Tongue (tissue), 2 donors: Measurements from ENCODE around the gene CD3E. TPM values are rescaled to one million over a fixed set of nuclear protein-coding genes. Genes with fewer than 3 reads are reported as not detected.
A peak's percentile ranks its signal among the peaks of the same experiment; 100 is the strongest.
"Not testable (repeated sequence)": the region's sequence is repeated elsewhere in the genome, so short reads cannot be mapped to it uniquely, and the experiment has no call there.

Experiments
- DNase-seq: peaks from one replicate; pipeline ENCODE4 v3.0.0-alpha.2; 2015
- total RNA-seq: library from RNA; depleted of rRNA; stranded (reverse); fragments of >200 nt; gene quantifications from one replicate; pipeline ENCODE4 v1.2.3, GENCODE V29; 2014

The CD3E gene
- total RNA-seq, 1 donor from 2014 or later = not detected

DNA sequence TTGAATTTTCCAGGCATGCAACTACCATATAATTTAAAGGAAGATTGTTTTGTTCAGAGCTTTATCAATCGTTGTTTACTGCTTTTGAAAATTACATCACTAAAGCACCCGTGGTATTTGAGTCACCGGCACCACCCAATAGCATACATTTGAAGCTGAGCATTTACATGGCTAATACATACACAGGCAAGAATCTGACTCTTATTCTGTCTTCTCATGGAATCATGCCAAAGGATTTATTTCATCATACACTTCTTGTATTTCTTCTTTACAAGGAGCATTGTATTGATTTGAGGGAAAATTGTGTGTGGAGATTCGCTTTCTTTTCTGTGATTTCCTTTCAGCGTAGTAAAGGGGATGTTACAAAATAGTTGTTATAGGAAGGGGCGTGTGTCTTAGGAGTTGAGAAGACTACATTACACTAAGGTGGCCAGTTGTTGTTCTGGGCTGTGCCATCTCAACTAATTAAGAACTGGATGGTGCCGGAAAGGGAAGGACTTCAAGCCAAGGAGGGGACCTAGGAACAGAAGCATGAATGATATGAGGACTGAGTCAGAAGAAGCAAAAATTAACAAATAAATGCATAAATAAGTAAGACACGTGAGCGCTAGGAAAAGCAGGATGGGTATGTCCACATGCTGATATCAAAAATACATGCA lies 12.9 kb upstream of the CD3E start:
- no peak for DNase-seq

DNA sequence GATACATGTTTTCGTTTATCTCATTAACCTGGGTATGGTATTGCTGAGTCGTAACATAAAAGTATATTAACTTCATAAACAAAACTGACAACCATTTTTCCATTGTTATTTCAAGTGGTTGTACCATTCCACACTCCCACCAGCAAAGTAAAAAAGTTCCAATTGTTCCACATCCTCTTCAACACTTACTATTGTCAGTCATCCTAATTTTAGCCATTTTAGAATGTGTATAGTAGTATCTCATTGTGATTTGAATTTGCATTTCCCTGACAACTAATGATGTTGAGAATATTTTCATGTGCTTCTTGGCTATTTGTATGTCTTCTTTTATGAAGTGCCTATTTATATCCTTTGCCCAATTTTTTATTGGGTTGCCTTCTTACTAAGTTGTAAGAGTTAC lies 10.5 kb upstream of the CD3E start:
- no peak for DNase-seq

DNA sequence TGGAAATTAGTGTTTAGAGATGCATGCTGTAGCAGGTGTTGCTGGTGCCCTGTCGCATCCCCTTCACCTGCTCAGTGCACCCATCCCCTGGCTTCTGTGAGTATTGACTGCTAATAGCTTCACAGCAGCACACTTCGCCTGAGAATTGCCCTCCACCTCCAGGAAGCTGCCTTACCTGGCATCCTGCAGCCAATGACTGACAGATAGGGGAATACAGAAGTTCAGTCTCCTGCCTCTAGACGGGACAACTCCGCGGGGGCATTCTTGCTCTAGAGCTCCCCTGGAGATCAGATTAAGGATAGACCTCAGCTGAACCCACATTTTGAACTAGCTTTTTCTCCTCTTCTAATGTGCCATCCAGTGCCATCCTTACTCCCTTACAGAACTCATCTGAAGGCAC lies 9.3 kb upstream of the CD3E start:
- no peak for DNase-seq

DNA sequence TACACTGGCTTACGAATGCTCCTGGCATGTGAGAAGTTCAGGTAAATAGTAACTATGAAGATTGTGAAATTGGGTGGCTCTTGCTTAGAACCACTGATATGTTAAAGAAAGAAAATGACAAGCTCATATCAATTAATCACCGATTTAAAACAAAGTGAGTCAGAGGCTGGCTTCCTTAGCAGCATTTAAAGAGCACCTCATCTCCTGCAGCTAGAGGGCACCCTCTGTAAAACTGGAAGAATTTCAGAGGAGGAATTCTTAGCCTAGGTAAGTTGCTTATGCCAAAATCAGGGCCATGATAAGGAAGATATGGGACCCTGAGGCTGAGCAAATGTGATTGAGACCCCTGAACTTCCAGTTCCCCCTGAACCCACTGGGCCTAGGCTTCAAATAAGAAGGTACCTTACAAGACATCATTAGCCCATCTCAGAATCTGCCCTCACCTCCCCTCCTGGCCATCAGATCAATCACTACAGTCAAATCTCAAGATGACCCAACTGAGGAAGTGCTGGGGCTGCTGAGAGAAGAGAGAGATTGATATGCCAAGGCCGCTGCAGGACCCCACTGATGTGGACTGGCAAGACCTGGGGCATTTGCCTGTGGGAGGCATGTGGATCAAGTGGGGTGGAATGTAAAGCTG lies 8.6 kb upstream of the CD3E start:
- DNase-seq = peak; percentile 22

- DNase-seq = no peak
These were observed 2.8 kb upstream of the CD3E start for GRCh38 chr11:118301600-118302195.

GRCh38 chr11:118304227-118304567 lies 333 bp upstream of the CD3E start:
- DNase-seq = no peak

- no peak for DNase-seq
These were observed 1.2 kb downstream of the CD3E start for GRCh38 chr11:118305726-118306125.

- DNase-seq = no peak
These were observed 2.0 kb downstream of the CD3E start for GRCh38 chr11:118306556-118306955.

- DNase-seq = not testable (repeated sequence)
These were observed 4.5 kb downstream of the CD3E start for GRCh38 chr11:118308995-118309528.

GRCh38 chr11:118310271-118310670 lies 5.7 kb downstream of the CD3E start:
- DNase-seq = no peak

- DNase-seq = no peak
These were observed 6.4 kb downstream of the CD3E start for GRCh38 chr11:118310781-118311485.

DNA sequence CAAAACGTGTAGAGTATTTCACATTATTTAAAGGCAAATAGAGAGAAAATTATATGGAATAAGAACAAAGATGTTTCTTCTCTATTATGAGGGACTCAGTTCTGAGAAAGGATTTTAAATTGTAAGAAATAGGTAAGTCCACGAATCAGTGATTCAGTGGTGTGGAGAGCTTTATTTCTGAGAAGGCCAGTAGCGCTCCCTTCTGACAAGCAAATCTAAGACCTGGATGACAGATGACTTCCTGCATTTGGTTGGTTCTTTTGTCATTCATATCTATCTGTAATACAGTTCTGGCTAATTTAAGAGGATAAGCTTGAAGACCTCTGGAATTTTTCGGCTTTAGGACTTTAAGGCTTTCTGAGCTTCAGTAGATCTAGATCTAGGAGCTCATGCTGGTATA lies 7.0 kb downstream of the CD3E start:
- no peak for DNase-seq

DNA sequence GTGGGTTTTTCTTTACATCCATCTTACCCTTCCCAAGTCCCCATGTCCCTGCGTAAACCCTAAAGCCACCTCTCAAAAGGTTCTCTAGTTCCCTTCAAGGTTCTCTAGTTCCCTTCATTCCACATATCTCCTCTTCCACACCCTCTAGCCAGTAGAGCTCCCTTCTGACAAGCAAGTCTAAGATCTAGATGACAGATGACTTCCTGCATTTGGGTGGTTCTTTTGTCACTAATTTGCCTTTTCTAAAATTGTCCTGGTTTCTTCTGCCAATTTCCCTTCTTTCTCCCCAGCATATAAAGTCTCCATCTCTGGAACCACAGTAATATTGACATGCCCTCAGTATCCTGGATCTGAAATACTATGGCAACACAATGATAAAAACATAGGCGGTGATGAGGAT lies 7.8 kb downstream of the CD3E start:
- no peak for DNase-seq

DNA sequence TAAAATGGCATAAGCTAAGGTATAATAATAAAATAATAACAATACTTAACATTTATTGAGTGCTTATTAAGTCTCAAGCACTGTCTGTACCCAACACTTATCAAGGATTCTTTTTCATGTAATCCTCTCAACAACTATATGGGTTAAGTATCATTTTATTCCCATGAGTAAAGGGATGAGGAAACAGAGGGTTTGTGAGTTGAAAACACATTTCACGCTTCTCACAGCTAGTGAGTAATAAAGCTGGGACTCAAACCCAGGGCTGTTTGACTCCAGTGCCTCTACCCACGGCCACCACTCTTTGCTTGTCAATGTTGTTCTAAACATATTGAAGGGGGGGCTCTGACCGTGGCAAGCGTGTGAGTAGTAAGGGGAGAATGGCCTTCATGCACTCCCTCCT lies 8.7 kb downstream of the CD3E start:
- DNase-seq = no peak

- DNase-seq = peak; percentile 34
These were observed 10.5 kb downstream of the CD3E start for GRCh38 chr11:118314988-118315411.

DNA sequence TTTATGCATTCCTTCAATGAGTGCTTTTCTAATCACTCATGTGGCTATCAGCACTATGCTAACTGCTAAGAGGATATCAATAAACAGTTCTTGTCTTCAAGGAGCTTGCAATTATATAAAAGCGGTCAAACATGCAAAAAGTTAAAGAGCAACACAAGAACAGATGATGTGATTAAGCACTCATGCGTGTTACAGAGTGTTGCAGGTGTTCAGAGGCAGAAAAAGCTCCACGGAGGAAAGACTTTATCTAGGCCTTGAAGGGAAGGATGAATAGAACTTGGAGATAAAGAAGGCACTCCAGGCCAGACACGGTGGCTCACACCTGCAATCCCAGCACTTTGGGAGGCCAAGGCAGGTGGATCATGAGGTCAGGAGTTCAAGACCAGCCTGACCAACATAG lies 13.6 kb downstream of the CD3E start:
- DNase-seq = no peak

GRCh38 chr11:118318581-118319336 lies 14.2 kb downstream of the CD3E start:
- DNase-seq = no peak

GRCh38 chr11:118319337-118319707 lies 14.8 kb downstream of the CD3E start:
- DNase-seq = no peak

GRCh38 chr11:118320515-118320914 lies 16.0 kb downstream of the CD3E start:
- no peak for DNase-seq

DNA sequence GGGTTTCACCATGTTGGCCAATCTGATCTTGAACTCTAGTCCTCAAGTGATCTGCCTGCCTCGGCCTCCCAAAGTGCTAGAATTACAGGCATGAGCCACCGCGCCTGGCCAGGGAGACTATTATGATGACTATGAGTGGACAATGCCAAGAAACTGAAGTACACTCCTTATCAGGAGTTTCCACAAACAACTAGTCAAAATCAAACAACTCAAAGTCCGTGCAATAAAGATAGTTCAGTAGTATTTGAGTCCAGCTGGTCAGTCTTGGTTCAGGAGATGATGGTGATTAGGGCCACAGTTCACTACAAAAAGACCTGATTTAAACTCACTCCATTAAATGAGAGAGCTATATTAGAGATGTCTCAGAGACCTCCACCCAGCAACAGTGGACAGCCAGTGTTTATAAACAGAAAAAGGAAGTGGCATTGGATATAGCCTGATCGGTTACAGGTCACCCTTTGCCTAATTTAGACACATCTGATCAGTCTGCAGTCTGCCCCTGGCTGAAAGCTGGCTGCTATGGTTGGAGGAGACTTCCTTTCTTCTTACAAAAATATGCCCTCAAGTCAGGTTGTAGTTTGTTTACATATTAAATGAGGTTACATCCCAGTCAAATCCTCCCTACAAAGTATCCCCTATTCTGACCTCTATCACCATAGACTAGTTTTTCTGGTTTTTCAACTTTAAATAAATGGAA lies 17.0 kb downstream of the CD3E start:
- DNase-seq = peak; percentile 8

- DNase-seq = no peak
These were observed 18.2 kb downstream of the CD3E start for GRCh38 chr11:118322721-118323120.

GRCh38 chr11:118325283-118325682 lies 20.8 kb downstream of the CD3E start:
- DNase-seq = no peak
